Suprapubic skin (tissue), 3 donors: Measurements from ENCODE around the gene UNC13B.

ENCODE experiments used
- EP300 ChIP-seq: sonication (generic); formaldehyde crosslinking; IDR thresholded peaks from one replicate; pipeline ENCODE4 v1.6.1; 2017; ENCODE audit warnings: antibody characterized with exemption
- TF ChIP-seq, protein P1 (sequence below), 2 donors: fragments of 200-600 bp in 1 of 2; fragments of 450-650 bp in 1 of 2; sonication (generic) in 1 of 2; IDR thresholded peaks; one replicate each; pipeline ENCODE4 v1.5.1; 2016 to 2019; ENCODE audit warnings: antibody characterized with exemption in 2 of 2, mild to moderate bottlenecking in 1 of 2, moderate library complexity in 1 of 2

- TF ChIP-seq EP300: no peak
- TF ChIP-seq, protein P1, sequence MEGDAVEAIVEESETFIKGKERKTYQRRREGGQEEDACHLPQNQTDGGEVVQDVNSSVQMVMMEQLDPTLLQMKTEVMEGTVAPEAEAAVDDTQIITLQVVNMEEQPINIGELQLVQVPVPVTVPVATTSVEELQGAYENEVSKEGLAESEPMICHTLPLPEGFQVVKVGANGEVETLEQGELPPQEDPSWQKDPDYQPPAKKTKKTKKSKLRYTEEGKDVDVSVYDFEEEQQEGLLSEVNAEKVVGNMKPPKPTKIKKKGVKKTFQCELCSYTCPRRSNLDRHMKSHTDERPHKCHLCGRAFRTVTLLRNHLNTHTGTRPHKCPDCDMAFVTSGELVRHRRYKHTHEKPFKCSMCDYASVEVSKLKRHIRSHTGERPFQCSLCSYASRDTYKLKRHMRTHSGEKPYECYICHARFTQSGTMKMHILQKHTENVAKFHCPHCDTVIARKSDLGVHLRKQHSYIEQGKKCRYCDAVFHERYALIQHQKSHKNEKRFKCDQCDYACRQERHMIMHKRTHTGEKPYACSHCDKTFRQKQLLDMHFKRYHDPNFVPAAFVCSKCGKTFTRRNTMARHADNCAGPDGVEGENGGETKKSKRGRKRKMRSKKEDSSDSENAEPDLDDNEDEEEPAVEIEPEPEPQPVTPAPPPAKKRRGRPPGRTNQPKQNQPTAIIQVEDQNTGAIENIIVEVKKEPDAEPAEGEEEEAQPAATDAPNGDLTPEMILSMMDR (IDR thresholded peaks at IDR 0.05): no peak
These were observed 131.7 kb downstream of the UNC13B start for GRCh38 chr9:35293376-35293964.
